Suprapubic skin (tissue), 4 donors: Measurements from ENCODE around the gene NR2F1. TPM values are rescaled to one million over a fixed set of nuclear protein-coding genes. Genes with fewer than 3 reads are reported as not detected.

ENCODE experiments used
- DNase-seq, 2 donors: peaks; one replicate each; pipeline ENCODE4 v3.0.0-alpha.2; 2019; ENCODE audit warnings: low spot score in 2 of 2
- H3K27ac ChIP-seq: fragments of 200-600 bp; sonication (generic); one replicate; pipeline ENCODE4 v1.5.1; 2019
- H3K27me3 ChIP-seq: fragments of 200-600 bp; sonication (generic); one replicate; pipeline ENCODE4 v1.5.1; 2019
- H3K36me3 ChIP-seq: fragments of 200-600 bp; sonication (generic); one replicate; pipeline ENCODE4 v1.5.1; 2019
- H3K4me1 ChIP-seq: fragments of 200-600 bp; sonication (generic); one replicate; pipeline ENCODE4 v1.5.1; 2019
- H3K4me3 ChIP-seq: fragments of 200-600 bp; sonication (generic); one replicate; pipeline ENCODE4 v1.5.1; 2019; ENCODE audit warnings: mild to moderate bottlenecking
- H3K9me3 ChIP-seq: fragments of 200-600 bp; sonication (generic); one replicate; pipeline ENCODE4 v1.5.1; 2019
- EP300 ChIP-seq: sonication (generic); formaldehyde crosslinking; IDR thresholded peaks from one replicate; pipeline ENCODE4 v1.6.1; 2017; ENCODE audit warnings: antibody characterized with exemption
- POLR2A ChIP-seq, 2 donors: fragments of 450-650 bp; IDR thresholded peaks; one replicate each; pipeline ENCODE4 v1.6.1; 2017; ENCODE audit warnings: antibody characterized with exemption in 2 of 2, mild to moderate bottlenecking in 2 of 2, moderate library complexity in 2 of 2
- POLR2AphosphoS5 ChIP-seq, 3 donors: sonication (generic); formaldehyde crosslinking; IDR thresholded peaks; one replicate each; pipeline ENCODE4 v1.6.1; 2017; ENCODE audit warnings: antibody characterized with exemption in 3 of 3
- WGBS: methylation state at CpG from one replicate; pipeline ENCODE4 v1.1.5; 2018; 5-methylcytosine and 5-hydroxymethylcytosine counted together
- total RNA-seq, 4 donors: library from RNA; depleted of rRNA; stranded (reverse); fragments of >200 nt; gene quantifications; one replicate each; pipeline ENCODE4 v1.1.0, GENCODE V29; 2016
- TF ChIP-seq, protein P1 (sequence below), 2 donors: fragments of 200-600 bp in 1 of 2; fragments of 450-650 bp in 1 of 2; sonication (generic) in 1 of 2; IDR thresholded peaks; one replicate each; pipeline ENCODE4 v1.5.1; 2016 to 2019; ENCODE audit warnings: antibody characterized with exemption in 2 of 2, mild to moderate bottlenecking in 1 of 2, moderate library complexity in 1 of 2

The NR2F1 gene
- total RNA-seq, 4 donors from 2014 or later: 0.49 to 3.1 (median 1.3) TPM

DNA sequence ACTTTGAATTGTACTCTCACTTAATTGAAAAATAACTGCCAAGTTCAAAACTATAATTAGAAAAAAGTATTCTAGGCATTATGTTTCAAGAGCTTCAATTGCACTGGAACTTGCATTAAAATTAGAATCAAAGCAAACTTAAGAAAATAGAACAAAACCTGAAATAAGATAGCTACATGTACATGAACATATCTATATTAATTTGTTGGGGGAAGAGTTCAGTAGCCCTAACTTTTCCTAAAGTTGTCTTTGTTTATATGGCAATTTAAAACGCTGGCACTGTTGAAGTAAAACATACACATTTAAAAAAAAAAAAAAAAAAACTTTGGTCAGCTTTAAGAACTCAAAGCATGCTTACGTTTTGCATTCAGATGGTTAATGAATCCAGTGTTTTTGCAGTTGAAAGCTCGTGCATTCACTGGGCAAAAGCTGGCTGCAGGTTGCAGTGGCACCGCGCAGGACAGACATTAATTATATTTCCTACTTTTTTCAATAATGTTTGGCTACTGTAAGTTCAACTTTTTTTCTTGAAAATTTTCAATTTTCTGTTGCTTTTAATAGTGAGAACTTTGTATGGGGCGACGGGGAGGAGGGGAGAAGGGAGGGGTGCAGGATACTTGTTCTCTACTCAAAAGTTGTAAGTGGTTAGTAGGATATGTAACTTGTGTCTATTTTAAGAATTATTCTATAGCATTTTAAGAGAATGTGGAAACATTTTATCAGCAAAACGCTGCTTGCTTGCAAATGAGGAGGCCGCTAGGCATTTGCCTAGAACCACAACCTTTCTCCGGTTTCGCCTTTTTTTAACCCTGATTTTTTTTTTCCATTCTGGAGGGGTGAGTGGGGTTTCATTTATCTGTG lies 3.9 kb downstream of the NR2F1 start:
- TF ChIP-seq EP300: no peak
- TF ChIP-seq POLR2A (IDR thresholded peaks at IDR 0.05): no peak
- TF ChIP-seq POLR2AphosphoS5 (IDR thresholded peaks at IDR 0.05): no peak
- TF ChIP-seq, protein P1, sequence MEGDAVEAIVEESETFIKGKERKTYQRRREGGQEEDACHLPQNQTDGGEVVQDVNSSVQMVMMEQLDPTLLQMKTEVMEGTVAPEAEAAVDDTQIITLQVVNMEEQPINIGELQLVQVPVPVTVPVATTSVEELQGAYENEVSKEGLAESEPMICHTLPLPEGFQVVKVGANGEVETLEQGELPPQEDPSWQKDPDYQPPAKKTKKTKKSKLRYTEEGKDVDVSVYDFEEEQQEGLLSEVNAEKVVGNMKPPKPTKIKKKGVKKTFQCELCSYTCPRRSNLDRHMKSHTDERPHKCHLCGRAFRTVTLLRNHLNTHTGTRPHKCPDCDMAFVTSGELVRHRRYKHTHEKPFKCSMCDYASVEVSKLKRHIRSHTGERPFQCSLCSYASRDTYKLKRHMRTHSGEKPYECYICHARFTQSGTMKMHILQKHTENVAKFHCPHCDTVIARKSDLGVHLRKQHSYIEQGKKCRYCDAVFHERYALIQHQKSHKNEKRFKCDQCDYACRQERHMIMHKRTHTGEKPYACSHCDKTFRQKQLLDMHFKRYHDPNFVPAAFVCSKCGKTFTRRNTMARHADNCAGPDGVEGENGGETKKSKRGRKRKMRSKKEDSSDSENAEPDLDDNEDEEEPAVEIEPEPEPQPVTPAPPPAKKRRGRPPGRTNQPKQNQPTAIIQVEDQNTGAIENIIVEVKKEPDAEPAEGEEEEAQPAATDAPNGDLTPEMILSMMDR (IDR thresholded peaks at IDR 0.05): no peak
- peaks cover 62% of the 10 kb centered on the region for H3K27me3 ChIP-seq
- H3K27ac ChIP-seq: no peak overlapping the region
- no peaks in the 10 kb centered on the region for H3K36me3 ChIP-seq
- no peaks in the 10 kb centered on the region for H3K9me3 ChIP-seq
- no peak for DNase-seq
- peaks cover 25% of the 10 kb centered on the region for H3K4me1 ChIP-seq
- 73% methylated on average over 11 of the region's 11 CpGs for WGBS
- no peak overlapping the region for H3K4me3 ChIP-seq

DNA sequence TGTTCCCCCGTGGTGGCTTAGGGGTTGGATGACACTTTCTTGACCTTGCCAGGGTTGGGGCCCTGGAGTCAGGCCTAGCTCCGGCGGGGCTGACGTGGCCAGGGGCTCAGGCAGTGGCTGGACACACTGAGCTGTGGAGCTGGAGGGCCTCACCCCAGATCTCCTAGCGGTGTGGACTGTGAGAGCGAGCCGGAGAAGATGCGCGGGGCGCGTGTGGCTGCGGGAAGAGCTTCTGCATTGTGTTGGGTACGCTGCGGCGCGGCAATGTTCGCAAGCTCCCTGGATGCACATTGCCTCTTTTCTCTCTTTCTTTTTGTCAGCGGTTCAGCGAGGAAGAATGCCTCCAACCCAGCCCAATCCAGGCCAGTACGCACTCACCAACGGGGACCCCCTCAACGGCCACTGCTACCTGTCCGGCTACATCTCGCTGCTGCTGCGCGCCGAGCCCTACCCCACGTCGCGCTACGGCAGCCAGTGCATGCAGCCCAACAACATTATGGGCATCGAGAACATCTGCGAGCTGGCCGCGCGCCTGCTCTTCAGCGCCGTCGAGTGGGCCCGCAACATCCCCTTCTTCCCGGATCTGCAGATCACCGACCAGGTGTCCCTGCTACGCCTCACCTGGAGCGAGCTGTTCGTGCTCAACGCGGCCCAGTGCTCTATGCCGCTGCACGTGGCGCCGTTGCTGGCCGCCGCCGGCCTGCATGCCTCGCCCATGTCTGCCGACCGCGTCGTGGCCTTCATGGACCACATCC lies 4.8 kb downstream of the NR2F1 start:
- peaks cover 57% of the 10 kb centered on the region for H3K27me3 ChIP-seq
- 67% methylated on average over 40 of the region's 59 CpGs for WGBS

DNA sequence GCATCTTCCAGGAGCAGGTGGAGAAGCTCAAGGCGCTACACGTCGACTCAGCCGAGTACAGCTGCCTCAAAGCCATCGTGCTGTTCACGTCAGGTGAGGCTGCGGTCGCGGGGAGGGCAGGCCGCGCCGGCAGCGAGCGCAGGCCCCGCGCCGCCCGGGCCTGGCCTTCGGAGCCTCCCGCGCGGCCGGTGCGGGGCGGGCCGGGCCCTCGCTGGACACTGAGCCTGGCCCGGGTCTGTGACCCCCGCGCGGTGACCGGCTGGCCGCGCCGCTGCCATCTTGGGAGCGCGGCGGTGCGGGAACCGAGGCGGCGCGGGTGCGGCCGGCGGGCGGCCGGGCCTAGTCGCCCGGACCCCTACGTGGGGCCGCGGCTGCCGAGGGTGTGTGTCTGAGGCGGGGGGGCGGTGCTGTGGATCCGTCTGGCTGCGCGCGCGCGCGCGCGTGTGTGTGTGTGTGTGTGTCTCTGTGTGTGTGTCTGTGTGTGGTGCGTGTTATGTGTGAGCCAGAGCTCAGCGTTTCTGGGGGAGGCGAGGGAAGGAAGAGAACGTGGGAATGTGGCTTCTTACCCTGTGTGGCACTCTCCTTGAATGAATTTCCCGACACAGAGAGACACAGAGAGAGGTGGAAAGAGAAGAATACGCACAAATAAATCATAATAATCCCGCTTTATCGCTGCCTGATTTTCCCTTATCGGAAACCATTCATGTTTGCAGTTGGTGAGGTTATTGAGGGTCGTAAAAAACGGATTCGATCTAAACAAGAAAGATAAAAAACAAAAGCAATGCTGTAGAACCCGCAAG lies 5.5 kb downstream of the NR2F1 start:
- Histone ChIP-seq H3K36me3 (no peaks in the 10 kb centered on the region), H3K27me3 (peaks cover 57% of the 10 kb centered on the region), H3K27ac (no peak overlapping the region), H3K4me3 (no peak overlapping the region), H3K4me1 (peaks cover 12% of the 10 kb centered on the region), H3K9me3 (no peaks in the 10 kb centered on the region)
- DNase-seq: no peak
- no peak for TF ChIP-seq POLR2A (IDR thresholded peaks at IDR 0.05)
- no peak for TF ChIP-seq EP300
- TF ChIP-seq, protein P1 (IDR thresholded peaks at IDR 0.05): no peak
- TF ChIP-seq POLR2AphosphoS5 (IDR thresholded peaks at IDR 0.05): no peak
- WGBS: 66% methylated on average over 33 of the region's 78 CpGs

More for the DNA sequence above, 4.8 kb downstream of the NR2F1 start:
- no peak for DNase-seq
- Histone ChIP-seq H3K4me3 (no peak overlapping the region), H3K36me3 (no peaks in the 10 kb centered on the region), H3K4me1 (peaks cover 20% of the 10 kb centered on the region), H3K9me3 (no peaks in the 10 kb centered on the region), H3K27ac (no peak overlapping the region)
- TF ChIP-seq POLR2AphosphoS5 (IDR thresholded peaks at IDR 0.05): no peak
- TF ChIP-seq EP300: no peak
- TF ChIP-seq POLR2A (IDR thresholded peaks at IDR 0.05): no peak
- TF ChIP-seq, protein P1 (IDR thresholded peaks at IDR 0.05): no peak

DNA sequence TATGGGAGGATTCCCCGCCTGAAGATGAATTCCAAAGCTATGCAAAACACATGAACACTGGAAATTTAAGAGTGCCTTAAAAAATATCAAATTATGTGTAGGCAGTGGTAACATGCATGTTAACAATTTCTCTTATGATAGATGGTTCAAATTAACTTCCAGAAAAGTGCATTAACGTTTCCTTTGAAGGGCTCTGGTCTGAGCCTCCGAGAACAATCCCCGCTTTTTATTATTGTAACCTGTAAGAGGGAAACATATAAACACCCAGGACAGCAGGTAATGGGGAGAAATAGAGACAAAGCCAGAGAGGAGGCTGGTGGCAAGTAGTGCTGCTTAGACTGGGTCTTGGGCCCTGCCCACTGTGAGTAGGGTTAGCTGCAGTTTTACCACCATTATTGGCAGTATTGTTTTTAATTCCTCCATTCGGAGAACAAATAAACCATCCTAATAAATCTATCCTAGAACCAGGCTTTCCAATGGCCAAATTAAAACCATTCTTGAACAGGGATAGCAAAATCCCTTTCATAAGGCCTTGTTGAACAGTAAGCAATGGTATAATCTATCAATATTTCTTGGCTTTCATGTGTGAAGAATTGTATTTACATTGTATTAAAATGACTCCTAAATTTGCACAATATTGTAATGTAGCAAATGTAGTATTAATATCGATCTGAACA lies 6.3 kb downstream of the NR2F1 start:
- TF ChIP-seq, protein P1 (IDR thresholded peaks at IDR 0.05): no peak
- TF ChIP-seq EP300 (no peak), POLR2AphosphoS5 (IDR thresholded peaks at IDR 0.05) (no peak), POLR2A (IDR thresholded peaks at IDR 0.05) (no peak)
- H3K27ac ChIP-seq: no peak overlapping the region
- 87% methylated on average over 6 of the region's 6 CpGs for WGBS
- H3K36me3 ChIP-seq: no peaks in the 10 kb centered on the region
- no peak overlapping the region for H3K4me3 ChIP-seq
- H3K27me3 ChIP-seq: peaks cover 56% of the 10 kb centered on the region
- peaks cover 8% of the 10 kb centered on the region for H3K4me1 ChIP-seq
- H3K9me3 ChIP-seq: no peaks in the 10 kb centered on the region
- no peak for DNase-seq
